Hepatocyte (in vitro differentiated cells): ENCODE results near the gene ZNF407.

Experiments
- CTCF ChIP-seq: fragments of 200-600 bp; sonication (generic); IDR thresholded peaks from 2 replicates; pipeline ENCODE4 v1.5.1; 2016; ENCODE audit warnings: antibody characterized with exemption, mild to moderate bottlenecking; ENCODE audit not compliant: poor library complexity
- EZH2 ChIP-seq: fragments of 200-600 bp; sonication (generic); IDR thresholded peaks from 2 replicates; pipeline ENCODE4 v1.6.1; 2016; ENCODE audit warnings: antibody characterized with exemption, mild to moderate bottlenecking, borderline replicate concordance
- EZH2phosphoT487 ChIP-seq: fragments of 200-600 bp; sonication (generic); IDR thresholded peaks from one replicate; pipeline ENCODE4 v1.6.1; 2018; ENCODE audit warnings: antibody characterized with exemption, mild to moderate bottlenecking, low read depth, moderate library complexity; ENCODE audit not compliant: unreplicated experiment, severe bottlenecking

- no peak for TF ChIP-seq CTCF
- no peak for TF ChIP-seq EZH2
- no peak for TF ChIP-seq EZH2phosphoT487
Observed at GRCh38 chr18:74549591-74550104, 48.0 kb upstream of the ZNF407 start.
